Ishikawa (cell line): Measurements from ENCODE around the gene RIMS1.

Experiments used
- CEBPB ChIP-seq: IDR thresholded peaks from 2 replicates; pipeline ENCODE4 v1.6.1; 2012
- EGR1 ChIP-seq: IDR thresholded peaks from 2 replicates; pipeline ENCODE4 v1.6.1; 2012
- EP300 ChIP-seq: IDR thresholded peaks from 2 replicates; pipeline ENCODE4 v1.6.1; 2012; ENCODE audit warnings: borderline replicate concordance
- FOXM1 ChIP-seq: IDR thresholded peaks from 2 replicates; pipeline ENCODE4 v1.6.1; 2012; ENCODE audit warnings: low read depth, borderline replicate concordance
- NFIC ChIP-seq: IDR thresholded peaks from 2 replicates; pipeline ENCODE4 v1.6.1; 2012
- RAD21 ChIP-seq: IDR thresholded peaks from 2 replicates; pipeline ENCODE4 v1.6.1; 2012; ENCODE audit warnings: low read depth
- TAF1 ChIP-seq: IDR thresholded peaks from 2 replicates; pipeline ENCODE4 v1.6.1; 2012; ENCODE audit warnings: low read depth, mild to moderate bottlenecking
- TCF12 ChIP-seq: IDR thresholded peaks from 2 replicates; pipeline ENCODE4 v1.6.1; 2012; ENCODE audit warnings: low read depth
- TEAD4 ChIP-seq: IDR thresholded peaks from 2 replicates; pipeline ENCODE4 v1.6.1; 2012
- YY1 ChIP-seq: IDR thresholded peaks from 2 replicates; pipeline ENCODE4 v1.6.1; 2012; ENCODE audit warnings: low read depth
- ZBTB7A ChIP-seq: IDR thresholded peaks from 2 replicates; pipeline ENCODE4 v1.6.1; 2012; ENCODE audit warnings: low read depth
- TF ChIP-seq, protein P1 (sequence below): IDR thresholded peaks from 2 replicates; pipeline ENCODE4 v1.6.1; 2012
- TF ChIP-seq, protein P2 (sequence below): IDR thresholded peaks from 2 replicates; pipeline ENCODE4 v1.6.1; 2012; ENCODE audit warnings: low read depth, mild to moderate bottlenecking
- TF ChIP-seq, protein P3 (sequence below): IDR thresholded peaks from 2 replicates; pipeline ENCODE4 v1.6.1; 2012

Gene RIMS1

DNA sequence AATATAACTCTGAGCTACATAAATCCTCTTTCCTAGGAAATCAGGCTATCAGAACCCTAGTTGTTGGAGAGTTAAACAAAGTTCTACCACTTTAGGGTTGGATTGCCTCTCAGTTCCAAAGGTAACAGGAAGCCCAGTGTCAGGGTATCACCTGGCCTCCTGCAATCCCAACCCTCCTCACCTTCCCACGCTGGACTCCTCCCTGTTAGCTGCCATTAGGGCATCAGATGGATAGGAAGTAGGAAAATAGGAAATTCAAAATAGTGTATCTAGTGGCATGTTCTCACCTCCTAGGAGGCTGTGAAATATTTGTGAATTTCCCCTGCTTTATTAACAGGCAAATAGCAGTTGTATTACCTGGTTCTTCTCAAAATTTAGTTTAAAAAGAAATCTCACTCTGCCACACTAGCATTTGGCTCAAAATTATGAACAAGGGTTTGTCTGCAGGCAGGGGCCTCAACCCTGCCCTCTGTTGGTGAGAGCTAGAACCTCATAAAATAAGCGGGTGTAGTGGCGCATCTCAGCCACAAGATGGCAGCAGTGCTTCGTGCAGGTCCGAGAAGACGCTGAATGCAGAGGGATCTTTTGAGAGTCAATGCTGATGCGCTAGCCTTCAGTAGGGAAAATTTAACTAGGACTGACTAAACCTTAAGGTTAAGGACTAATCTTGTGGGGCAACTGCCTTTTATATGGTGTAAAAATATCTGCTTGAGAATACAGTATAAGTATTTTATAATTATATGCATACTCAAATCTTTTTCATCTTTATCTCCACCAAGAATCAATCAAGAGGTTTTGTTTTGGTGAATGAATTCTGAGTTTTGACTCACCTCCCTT, 525.7 kb downstream of the RIMS1 start:
- no peak for TF ChIP-seq TCF12
- TF ChIP-seq, protein P1, sequence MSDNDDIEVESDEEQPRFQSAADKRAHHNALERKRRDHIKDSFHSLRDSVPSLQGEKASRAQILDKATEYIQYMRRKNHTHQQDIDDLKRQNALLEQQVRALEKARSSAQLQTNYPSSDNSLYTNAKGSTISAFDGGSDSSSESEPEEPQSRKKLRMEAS, result no peak
- TF ChIP-seq, protein P2, sequence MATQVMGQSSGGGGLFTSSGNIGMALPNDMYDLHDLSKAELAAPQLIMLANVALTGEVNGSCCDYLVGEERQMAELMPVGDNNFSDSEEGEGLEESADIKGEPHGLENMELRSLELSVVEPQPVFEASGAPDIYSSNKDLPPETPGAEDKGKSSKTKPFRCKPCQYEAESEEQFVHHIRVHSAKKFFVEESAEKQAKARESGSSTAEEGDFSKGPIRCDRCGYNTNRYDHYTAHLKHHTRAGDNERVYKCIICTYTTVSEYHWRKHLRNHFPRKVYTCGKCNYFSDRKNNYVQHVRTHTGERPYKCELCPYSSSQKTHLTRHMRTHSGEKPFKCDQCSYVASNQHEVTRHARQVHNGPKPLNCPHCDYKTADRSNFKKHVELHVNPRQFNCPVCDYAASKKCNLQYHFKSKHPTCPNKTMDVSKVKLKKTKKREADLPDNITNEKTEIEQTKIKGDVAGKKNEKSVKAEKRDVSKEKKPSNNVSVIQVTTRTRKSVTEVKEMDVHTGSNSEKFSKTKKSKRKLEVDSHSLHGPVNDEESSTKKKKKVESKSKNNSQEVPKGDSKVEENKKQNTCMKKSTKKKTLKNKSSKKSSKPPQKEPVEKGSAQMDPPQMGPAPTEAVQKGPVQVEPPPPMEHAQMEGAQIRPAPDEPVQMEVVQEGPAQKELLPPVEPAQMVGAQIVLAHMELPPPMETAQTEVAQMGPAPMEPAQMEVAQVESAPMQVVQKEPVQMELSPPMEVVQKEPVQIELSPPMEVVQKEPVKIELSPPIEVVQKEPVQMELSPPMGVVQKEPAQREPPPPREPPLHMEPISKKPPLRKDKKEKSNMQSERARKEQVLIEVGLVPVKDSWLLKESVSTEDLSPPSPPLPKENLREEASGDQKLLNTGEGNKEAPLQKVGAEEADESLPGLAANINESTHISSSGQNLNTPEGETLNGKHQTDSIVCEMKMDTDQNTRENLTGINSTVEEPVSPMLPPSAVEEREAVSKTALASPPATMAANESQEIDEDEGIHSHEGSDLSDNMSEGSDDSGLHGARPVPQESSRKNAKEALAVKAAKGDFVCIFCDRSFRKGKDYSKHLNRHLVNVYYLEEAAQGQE, result no peak
- no peak for TF ChIP-seq EGR1
- TF ChIP-seq RAD21, result peak; percentile 98

DNA sequence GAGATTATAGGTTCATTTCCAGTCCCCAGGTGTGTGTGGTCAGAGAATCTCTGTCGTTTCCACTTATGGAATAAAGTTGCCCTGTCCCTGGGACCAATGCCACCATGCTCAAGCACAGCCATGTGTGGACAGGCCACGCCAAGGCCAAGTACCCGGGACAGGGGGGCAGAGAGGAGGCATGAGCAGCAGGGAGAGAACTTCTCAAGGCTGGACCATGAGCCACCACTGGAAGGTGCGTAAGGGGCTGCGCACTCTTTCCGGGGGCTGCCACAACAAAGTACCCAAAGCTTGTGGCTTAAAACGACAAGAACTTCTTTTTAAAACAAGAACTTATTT, 526.3 kb downstream of the RIMS1 start:
- TF ChIP-seq ZBTB7A, result no peak
- TF ChIP-seq NFIC, result no peak
- no peak for TF ChIP-seq EP300
- TF ChIP-seq, protein P1, result no peak
- no peak for TF ChIP-seq TAF1
- TF ChIP-seq, protein P2, result no peak
- TF ChIP-seq CEBPB, result no peak
- TF ChIP-seq FOXM1, result no peak

DNA sequence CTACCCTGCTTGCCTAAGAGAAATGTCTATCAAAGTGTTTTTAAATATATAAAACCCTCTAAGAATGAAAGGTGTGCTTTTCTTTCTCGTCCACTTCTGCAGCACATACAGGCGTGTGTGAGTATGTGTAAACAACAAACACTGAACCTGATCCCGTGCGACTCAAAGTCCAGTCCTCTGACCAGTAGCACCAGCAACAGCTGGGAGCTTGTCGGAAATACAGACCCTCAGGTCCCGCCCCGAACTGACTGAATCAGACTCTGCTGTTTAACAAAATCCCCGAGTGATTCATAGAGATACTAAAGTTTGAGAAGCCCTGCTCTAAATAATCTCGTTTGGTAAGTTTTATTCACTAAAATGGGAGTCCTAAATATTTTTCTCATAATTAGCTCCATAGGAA, 527.5 kb downstream of the RIMS1 start:
- no peak for TF ChIP-seq FOXM1
- TF ChIP-seq ZBTB7A, result no peak
- TF ChIP-seq TCF12, result no peak
- TF ChIP-seq, protein P2, result no peak
- TF ChIP-seq, protein P3, sequence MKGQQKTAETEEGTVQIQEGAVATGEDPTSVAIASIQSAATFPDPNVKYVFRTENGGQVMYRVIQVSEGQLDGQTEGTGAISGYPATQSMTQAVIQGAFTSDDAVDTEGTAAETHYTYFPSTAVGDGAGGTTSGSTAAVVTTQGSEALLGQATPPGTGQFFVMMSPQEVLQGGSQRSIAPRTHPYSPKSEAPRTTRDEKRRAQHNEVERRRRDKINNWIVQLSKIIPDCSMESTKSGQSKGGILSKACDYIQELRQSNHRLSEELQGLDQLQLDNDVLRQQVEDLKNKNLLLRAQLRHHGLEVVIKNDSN, result no peak
- no peak for TF ChIP-seq YY1
- TF ChIP-seq, protein P1, result no peak
- TF ChIP-seq TEAD4, result no peak
- no peak for TF ChIP-seq TAF1

DNA sequence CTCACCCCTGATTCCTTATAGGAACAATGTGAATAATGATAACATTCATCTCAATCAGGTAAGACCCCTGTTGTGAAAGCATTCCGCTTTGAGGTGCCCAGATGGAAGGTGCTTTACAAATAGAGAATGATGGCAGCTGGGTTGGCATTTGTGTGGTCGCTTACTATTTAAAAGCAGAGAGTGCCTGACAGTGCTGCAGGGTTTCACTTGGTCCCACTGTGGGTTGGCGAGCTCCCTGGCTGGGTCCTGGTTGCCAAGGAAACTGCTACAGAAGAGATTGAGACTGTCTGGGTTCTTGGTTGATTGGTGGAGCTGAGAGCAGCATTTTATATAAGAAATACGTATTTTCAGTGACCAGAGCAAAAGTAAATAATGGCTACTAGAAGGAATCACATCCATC, 528.3 kb downstream of the RIMS1 start:
- no peak for TF ChIP-seq YY1
- TF ChIP-seq TEAD4, result no peak
- TF ChIP-seq, protein P2, result no peak
- TF ChIP-seq RAD21, result no peak
- TF ChIP-seq ZBTB7A, result no peak
- TF ChIP-seq, protein P1, result no peak
- no peak for TF ChIP-seq EGR1
- TF ChIP-seq, protein P3, result no peak
